ENCODE measurements around the gene CDH4. TPM values are rescaled to one million over a fixed set of nuclear protein-coding genes. Genes with fewer than 3 reads are reported as not detected.

The CDH4 gene
- total and polyA plus RNA-seq, 2 donors from 2014 or later = 1.1 TPM; not detected in 1

GRCh38 chr20:61260905-61261304 lies 8.8 kb downstream of the CDH4 start:
- H3K27me3 ChIP-seq (ENCODE audit: control insufficient read depth, insufficient read depth, low read length) = no peaks in the 10 kb centered on the region
- no peaks in the 10 kb centered on the region for H3K36me3 ChIP-seq (ENCODE audit: control insufficient read depth in 2 of 3, insufficient read depth in 3 of 3, low read length in 3 of 3)
- TF ChIP-seq CTCF (IDR thresholded peaks at IDR 0.05; ENCODE audit: borderline replicate concordance, extremely low read depth, insufficient read depth) = no peak
- no peaks in the 10 kb centered on the region for H3K9me3 ChIP-seq (ENCODE audit: control insufficient read depth in 2 of 3, insufficient read depth in 1 of 3, low read length in 3 of 3)
- H3K4me3 ChIP-seq (ENCODE audit: low read length in 3 of 3) = no peak overlapping the region
- FAIRE-seq = no peak
- no peak overlapping the region for H3K9ac ChIP-seq (ENCODE audit: low read length in 3 of 3)
- DNase-seq = no peak
- no peaks in the 10 kb centered on the region for H3K4me1 ChIP-seq (ENCODE audit: control insufficient read depth in 2 of 3, insufficient read depth in 2 of 3, low read depth in 1 of 3, low read length in 3 of 3)
- intact Hi-C loops (cut with DNase I) = no loop called here
- no peak overlapping the region for H3K27ac ChIP-seq (ENCODE audit: low read depth in 2 of 2, low read length in 2 of 2)

- DNase-seq (no peak), FAIRE-seq (no peak)
- Histone ChIP-seq H3K36me3 (ENCODE audit: control insufficient read depth in 2 of 3, insufficient read depth in 3 of 3, low read length in 3 of 3) (no peaks in the 10 kb centered on the region), H3K27me3 (ENCODE audit: control insufficient read depth, insufficient read depth, low read length) (no peaks in the 10 kb centered on the region), H3K9ac (ENCODE audit: low read length in 3 of 3) (no peak overlapping the region), H3K27ac (ENCODE audit: low read depth in 2 of 2, low read length in 2 of 2) (no peak overlapping the region), H3K4me1 (ENCODE audit: control insufficient read depth in 2 of 3, insufficient read depth in 2 of 3, low read depth in 1 of 3, low read length in 3 of 3) (no peaks in the 10 kb centered on the region), H3K4me3 (ENCODE audit: low read length in 3 of 3) (no peak overlapping the region), H3K9me3 (ENCODE audit: control insufficient read depth in 2 of 3, insufficient read depth in 1 of 3, low read length in 3 of 3) (no peaks in the 10 kb centered on the region)
- intact Hi-C loops (cut with DNase I) = no loop called here
- TF ChIP-seq CTCF (IDR thresholded peaks at IDR 0.05; ENCODE audit: borderline replicate concordance, extremely low read depth, insufficient read depth) = no peak
These were observed 10.0 kb downstream of the CDH4 start for GRCh38 chr20:61262036-61262435.

GRCh38 chr20:61262514-61262913 lies 10.5 kb downstream of the CDH4 start:
- no peak for DNase-seq

More at GRCh38 chr20:61262514-61262913, 10.5 kb downstream of the CDH4 start:
- Histone ChIP-seq H3K27me3 (ENCODE audit: control insufficient read depth, insufficient read depth, low read length) (no peaks in the 10 kb centered on the region), H3K9me3 (ENCODE audit: control insufficient read depth in 2 of 3, insufficient read depth in 1 of 3, low read length in 3 of 3) (no peaks in the 10 kb centered on the region), H3K36me3 (ENCODE audit: control insufficient read depth in 2 of 3, insufficient read depth in 3 of 3, low read length in 3 of 3) (no peaks in the 10 kb centered on the region), H3K27ac (ENCODE audit: low read depth in 2 of 2, low read length in 2 of 2) (no peak overlapping the region), H3K9ac (ENCODE audit: low read length in 3 of 3) (no peak overlapping the region), H3K4me1 (ENCODE audit: control insufficient read depth in 2 of 3, insufficient read depth in 2 of 3, low read depth in 1 of 3, low read length in 3 of 3) (no peaks in the 10 kb centered on the region), H3K4me3 (ENCODE audit: low read length in 3 of 3) (no peak overlapping the region)
- no peak for FAIRE-seq
- intact Hi-C loops (cut with DNase I) = no loop called here
- no peak for TF ChIP-seq CTCF (IDR thresholded peaks at IDR 0.05; ENCODE audit: borderline replicate concordance, extremely low read depth, insufficient read depth)

Data from kidney (tissue), 14 donors.